B cell (primary cell): Measurements from ENCODE around the gene NOL12.

Experiments used
- EZH2 ChIP-seq: IDR thresholded peaks from 2 replicates; pipeline ENCODE4 v1.6.1; 2012; ENCODE audit warnings: borderline replicate concordance, low read depth, mild to moderate bottlenecking, moderate library complexity, low read length; ENCODE audit not compliant: insufficient read depth, poor library complexity, severe bottlenecking
- TF ChIP-seq, protein P1 (sequence below): fragments of 200-600 bp; IDR thresholded peaks from one replicate; pipeline ENCODE4 v1.8.0; 2022; ENCODE audit warnings: antibody characterized with exemption, mild to moderate bottlenecking

DNA sequence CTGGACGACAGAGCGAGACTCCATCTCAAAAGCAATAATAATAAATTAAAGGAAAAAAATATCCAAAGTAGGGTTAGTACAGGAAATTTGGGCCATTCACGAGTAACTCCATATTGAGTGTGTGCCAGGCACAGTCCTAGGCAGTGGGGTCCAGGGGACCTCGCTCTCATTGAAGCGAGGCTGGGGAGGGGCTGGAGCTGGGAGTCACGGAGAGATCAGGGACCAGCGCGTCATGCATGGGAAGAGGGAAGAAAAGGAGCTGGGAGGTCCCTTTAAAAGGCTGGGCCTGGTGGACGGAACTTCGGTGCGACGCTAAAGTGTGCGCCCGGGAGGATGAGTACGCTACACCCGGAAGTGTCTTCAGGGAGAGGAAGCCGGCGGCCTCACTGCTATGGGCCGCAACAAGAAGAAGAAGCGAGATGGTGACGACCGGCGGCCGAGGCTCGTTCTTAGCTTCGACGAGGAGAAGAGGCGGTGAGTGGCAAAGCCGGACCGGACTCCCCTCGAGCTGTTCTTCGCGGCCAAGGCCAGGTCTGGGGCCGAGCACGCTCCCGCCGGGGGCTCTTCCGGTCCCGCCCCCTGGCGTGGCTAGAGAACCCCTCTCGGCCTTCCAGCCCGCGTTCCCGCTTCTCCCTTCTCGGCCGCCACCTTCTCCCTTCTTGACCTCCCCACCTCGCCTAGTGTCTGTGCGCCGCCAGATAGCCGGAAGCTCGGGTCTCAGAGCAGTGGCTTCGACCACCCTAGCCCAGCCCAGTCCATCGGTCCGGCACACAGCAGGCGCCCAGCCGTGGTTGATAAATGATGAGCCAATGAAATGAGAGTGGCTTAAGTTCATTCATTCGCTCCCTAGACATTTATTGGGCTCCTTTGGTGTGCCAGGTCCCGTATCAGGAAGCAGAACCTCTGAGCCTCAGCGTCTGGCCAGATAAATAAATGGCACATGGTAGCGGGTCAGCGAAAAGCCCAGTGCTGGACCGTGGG, at the start of gene NOL12:
- TF ChIP-seq, protein P1, sequence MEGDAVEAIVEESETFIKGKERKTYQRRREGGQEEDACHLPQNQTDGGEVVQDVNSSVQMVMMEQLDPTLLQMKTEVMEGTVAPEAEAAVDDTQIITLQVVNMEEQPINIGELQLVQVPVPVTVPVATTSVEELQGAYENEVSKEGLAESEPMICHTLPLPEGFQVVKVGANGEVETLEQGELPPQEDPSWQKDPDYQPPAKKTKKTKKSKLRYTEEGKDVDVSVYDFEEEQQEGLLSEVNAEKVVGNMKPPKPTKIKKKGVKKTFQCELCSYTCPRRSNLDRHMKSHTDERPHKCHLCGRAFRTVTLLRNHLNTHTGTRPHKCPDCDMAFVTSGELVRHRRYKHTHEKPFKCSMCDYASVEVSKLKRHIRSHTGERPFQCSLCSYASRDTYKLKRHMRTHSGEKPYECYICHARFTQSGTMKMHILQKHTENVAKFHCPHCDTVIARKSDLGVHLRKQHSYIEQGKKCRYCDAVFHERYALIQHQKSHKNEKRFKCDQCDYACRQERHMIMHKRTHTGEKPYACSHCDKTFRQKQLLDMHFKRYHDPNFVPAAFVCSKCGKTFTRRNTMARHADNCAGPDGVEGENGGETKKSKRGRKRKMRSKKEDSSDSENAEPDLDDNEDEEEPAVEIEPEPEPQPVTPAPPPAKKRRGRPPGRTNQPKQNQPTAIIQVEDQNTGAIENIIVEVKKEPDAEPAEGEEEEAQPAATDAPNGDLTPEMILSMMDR: no peak
- TF ChIP-seq EZH2: no peak
